NCI-H2029 (cell line): ENCODE measurements around the gene AGAP1.

Experiments used
- DNase-seq: peaks from one replicate; lab custom pipeline; 2025; lab: John Stamatoyannopoulos, UW

AGAP1 gene

DNA sequence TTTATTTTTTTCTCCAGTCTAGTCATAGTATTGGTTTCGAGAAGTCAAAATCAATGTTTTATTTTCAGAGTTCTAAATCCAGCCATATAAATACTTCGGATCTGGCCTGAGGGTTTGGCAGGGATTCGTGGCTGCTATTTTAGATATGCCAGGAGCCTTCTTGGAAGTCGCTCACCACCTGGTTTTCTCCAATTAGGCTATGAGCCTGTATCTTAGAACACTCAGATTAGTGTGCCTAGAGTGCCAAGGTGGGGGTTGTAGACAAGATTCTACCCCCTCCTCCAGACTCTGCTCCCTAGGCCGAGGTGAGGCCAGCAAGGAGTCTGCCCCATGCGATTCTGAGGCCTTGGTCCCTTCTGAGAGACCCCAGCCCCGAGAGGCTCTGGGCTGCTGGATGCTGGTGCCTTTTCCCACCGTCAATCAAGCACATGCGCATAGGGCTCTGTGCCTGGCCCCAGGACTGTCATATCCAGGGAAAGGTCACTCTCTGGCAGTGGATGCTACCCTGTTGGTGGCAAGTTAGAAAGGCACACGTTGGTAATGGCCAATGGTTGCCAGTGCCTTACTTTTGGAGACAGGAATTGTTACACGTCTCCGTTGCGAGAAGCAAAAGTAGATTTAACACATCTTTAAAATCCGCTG is 197.1 kb downstream of the AGAP1 start:
- no peak for DNase-seq

DNA sequence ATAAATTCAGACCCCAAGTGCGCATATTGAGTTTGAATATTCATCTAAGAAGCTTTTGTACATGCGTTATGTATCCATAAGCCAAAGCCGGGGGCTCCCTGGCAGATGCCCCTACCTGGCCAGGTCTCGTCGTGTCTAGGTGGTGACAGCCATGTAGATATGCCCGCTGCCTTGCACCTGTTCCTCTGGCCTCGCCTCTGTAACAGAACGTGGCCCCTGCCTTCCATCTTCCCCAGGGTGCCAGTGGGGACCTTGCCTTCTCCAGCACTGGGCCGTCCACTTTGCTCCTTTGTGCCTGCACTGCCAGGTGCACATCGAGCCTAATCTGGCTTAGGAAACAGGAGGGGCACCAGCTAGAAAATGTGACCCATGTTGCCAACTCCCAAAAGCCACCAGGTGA is 198.2 kb downstream of the AGAP1 start:
- DNase-seq, result no peak

DNA sequence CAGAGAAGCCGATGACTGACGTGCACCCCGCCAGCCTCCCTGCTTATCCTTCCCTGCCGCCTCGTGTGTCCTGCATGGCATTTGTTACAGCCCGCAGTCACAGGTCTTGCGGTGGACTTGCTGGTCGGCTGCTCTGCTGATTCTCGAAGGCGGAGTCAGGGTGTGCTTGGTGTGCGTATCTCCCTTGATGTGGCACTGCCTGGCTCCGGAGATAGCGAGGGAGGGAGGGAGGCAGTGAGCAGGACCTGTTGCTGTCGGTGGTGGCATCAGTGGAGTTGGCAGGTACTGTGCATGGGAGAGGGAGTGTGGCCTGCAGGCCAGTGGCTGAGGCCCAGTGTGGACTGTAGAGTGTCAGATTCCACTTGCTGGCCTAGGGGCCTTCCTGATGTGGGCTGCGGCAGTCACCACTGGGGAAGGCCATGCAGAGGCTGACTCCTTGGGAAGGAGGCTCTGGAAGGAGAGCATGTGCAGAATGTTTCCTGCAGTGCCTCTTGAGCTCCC is 198.9 kb downstream of the AGAP1 start:
- DNase-seq, result no peak

DNA sequence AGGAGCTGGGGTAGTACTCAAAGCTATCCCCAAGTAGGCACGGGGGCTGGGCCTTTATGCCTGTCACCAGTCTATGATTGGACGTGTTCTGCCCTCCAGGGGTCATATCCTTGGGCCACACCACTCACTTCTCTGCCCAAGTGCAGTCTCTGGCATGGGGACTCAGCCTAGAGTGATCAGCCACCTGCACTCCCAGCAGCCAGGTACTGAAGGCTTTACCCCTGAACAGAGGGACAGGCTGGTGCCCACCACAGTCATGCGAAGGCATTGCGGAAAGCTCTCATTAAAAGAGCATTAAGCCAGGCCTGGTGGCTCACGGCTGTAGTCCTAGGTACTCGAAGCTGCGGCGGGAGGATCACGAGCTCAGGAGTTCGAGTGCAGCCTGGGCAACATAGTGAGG is 199.4 kb downstream of the AGAP1 start:
- no peak for DNase-seq

DNA sequence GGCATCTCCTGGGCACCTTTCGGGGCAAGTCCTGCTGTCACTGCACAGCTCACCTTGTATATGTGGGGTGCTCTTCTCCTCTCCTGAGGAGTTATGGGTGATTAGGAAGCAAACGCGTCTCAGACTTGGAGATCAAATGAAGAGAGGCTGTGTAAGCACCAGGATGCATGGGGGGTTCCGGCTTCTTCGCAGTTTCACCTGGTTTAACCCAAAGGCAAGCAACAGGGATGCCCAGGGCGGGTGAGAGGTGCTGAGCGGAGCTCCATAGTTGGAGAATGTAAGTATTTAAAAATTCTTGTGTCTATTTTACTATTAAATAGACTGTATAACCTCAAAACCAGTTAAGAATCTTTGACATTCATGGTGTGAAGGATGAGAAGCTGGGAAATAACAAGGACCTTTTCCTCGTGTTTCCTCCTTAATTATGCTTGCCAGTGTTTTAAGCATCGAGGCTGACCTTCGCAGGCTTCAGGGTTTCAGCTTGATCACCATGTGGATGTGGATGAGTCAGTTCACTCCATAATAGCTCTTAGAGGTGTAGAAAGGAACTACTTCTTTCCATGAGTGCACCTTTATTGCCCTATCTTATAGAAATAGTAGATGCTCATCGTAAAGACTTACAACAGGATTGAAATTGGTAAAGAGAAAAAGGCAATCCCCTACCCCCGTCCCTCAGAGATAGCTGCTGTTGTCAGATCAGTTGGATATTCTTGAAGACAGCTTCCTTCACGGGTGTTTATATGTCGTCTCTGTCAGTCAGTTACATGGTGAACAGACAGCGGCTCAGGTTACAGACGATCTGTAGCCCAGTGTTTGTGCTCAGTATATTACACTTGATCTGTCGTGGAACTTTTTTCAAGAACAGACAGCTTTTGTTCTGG is 201.1 kb downstream of the AGAP1 start:
- no peak for DNase-seq

DNA sequence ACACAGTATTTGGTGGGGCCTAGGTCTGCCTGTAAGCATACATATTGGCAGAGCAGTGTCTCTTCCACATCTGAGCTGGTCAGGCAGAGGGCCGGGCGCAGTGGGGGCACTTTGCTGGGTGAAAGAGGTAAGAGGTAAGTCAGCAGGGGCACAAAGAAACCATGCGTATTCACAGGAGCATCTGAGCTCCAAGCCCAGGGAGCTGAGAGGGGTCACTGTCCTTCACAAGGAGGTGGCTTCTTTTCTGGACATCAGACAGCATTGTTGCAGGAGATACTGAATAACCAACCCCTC is 201.7 kb downstream of the AGAP1 start:
- no peak for DNase-seq

DNA sequence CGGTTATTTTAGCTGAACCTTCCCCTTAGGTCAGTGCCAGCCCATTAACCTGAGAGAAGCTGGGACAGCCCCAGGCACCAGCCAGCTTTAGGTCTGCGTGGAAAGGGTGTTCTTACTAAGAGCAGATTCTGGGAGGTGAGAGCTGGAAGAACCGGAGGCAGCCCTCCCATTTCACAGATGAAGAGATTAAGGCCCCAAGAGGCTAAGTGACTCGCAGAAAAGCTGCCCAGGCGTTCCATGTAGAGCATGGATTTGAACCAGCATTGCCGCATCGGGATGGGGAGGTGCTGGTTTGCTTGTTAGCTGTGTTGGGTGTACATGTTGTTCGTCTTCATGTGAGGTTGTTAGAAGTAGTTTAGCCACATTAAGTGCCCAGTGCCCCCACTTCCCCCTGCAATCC is 203.2 kb downstream of the AGAP1 start:
- no peak for DNase-seq

DNA sequence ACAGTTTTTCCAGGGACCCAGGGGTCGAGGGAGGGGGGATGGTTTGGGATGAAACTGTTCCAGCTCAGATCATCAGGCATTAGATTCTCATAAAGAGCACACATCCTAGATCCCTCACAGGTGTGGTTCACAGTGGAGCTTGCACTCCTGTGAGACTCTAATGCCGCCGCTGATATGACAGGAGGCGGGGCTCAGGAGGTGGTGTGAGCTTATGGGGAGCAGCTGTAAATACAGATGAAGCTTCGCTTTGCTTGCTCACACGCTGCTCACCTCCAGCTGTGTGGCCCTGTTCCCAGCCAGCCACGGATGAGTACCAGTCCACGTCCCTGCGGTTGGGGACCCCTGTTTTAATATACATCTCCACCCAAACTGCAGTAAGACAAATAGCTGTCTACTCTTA is 204.2 kb downstream of the AGAP1 start:
- DNase-seq, result no peak

DNA sequence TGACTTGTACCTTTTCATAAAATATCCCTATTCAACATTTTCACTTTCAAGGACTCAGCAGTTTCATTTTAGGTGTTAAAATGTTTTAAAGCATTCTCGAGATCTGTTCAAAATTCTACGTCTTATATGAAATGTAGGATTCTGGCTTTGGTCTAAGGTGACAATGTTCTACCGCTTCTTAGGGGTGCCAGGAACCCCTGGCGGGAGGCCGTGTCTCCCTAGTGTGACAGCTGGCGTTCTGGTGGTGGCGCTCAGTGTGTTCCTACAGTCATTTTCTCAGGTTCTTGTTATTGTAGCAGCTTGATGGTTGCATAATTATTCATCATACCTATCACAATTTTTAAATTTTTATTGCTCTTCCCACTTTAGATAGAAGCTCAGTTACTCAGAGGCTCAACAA is 204.6 kb downstream of the AGAP1 start:
- DNase-seq, result no peak

DNA sequence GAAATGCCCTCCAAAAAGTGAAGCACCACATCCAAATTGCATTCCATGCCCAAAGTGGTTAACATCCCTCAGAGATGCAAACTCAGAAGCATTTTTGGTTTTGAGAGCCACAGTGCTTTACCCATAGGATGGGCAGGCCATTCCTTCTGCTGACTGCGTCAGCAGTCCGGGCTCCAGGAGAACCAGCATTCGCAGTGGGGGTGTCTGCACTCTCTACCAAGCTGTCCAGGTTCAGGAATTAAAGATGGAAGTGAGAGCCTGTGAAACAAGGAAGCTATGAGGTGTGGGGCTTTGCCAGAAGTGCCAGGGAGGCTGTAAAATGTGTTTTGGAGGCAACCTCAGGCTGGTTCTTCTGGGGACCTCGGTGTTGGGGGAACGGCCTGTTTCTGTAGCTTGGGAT is 205.7 kb downstream of the AGAP1 start:
- DNase-seq, result no peak

DNA sequence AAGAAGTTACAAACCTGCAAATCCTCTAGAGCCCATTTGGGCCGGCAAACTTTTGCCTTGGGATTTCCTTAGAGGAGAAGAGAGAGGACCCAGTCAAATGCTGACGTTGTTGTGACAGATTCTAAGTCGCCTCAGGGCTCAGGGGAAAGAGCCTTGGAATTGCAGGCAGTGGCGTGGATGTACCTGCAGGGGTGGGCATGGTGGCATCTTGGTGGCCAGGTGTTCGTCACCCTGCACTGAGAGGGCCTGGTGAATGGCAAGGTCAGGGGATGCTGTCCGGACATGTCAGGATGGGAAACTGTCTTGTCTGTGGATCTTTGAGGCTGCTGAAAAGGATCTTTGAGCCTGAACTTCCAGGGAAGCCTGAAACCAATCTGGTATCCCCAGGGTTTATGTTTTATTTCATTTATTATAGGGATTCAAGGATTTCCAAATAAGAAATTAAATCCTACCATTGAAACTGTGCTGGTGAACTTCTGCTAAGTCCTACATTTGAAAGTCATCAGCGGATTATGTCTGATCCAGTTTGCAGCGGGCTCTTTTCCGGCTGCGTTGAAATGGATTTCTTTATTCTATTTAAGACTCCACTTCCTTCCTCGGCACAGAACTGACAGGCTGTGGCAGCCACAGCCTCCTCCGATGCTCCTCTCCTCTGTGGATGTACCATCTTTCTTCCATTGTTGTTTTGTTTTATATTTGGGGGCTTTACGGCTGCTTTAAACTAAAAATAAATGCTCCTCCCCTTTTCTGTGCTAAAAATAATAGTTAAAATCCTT is 207.6 kb downstream of the AGAP1 start:
- DNase-seq, result no peak

DNA sequence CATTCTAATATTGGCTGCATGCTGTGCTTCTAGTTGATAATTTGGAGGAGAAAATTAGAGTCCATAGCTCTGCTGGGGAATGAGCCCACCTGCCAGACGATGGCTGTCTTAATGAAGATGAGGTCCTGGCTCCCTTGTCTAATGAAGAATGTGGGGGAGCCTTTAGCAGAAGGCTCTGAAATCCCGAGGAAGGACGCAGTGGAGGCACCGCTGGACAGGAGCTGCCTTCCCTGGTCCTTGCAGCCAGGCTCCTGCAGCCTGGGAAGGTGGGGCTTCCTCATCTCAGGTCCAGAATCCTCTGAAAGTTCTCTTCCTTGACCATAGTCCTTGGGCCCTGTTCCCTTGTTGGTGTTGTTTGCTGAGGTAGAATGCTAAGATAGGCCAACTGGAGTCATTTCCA is 208.3 kb downstream of the AGAP1 start:
- DNase-seq, result no peak

DNA sequence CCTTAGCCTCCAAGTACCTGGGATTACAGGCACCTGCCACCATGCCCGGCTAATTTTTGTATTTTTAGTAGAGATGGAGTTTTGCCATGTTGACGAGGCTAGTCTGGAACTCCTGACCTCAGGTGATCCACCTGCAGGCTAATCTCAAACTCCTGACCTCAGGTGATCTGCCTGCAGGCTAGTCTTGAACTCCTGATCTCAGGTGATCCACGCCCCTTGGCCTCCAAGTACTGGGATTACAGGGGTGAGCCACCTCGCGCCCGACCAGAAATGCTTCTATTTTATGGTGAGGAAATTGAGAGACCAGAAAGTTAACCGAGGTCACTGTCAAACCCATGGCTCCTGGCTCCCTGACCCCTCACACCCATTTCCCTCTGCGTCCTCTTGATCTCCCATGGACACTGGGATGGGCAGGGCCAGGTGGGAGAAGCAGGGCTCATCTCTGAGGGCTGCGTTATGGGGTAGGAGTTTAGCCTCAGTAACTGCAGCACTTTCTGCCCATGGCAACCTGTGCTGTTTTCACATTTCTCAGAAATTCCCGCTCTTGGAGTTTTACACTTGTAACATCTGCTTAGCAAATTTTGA is 210.0 kb downstream of the AGAP1 start:
- no peak for DNase-seq

DNA sequence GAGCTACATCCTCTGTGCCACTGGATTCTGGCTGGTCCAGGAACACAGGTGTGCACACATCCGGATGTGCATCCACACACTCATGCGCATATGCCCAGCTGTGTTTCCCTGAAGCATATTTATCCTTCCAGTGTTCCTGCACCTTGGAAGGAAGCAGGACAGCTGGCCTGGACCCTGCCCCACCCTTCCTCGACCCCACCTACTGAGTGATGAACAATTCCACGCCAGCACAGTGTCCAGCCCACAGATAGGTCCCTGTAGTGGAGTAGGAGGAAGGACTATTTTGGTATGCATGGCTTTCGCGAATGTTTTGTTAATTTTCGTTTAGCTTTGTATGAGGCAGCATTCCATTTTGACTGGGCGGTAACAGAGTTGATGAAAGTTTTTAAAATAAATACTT is 211.5 kb downstream of the AGAP1 start:
- no peak for DNase-seq

DNA sequence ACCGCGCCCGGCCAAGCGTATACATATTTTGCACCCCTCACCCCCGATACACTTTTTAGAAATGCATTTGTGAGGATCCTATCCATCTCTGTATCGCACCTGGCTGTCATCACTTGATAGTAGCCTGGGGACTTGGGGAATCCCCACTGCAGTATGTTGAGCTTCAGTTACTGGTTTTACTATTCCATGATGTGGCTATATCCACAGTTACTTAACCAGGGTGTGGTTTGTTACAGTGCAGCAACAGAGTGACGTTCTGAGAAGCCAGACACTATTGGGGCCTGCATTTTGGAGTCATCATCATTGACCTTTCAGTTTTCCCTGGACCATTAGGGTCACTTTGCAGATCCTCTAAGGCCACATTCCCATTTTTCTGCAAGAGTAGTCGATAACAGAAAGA is 212.7 kb downstream of the AGAP1 start:
- no peak for DNase-seq

DNA sequence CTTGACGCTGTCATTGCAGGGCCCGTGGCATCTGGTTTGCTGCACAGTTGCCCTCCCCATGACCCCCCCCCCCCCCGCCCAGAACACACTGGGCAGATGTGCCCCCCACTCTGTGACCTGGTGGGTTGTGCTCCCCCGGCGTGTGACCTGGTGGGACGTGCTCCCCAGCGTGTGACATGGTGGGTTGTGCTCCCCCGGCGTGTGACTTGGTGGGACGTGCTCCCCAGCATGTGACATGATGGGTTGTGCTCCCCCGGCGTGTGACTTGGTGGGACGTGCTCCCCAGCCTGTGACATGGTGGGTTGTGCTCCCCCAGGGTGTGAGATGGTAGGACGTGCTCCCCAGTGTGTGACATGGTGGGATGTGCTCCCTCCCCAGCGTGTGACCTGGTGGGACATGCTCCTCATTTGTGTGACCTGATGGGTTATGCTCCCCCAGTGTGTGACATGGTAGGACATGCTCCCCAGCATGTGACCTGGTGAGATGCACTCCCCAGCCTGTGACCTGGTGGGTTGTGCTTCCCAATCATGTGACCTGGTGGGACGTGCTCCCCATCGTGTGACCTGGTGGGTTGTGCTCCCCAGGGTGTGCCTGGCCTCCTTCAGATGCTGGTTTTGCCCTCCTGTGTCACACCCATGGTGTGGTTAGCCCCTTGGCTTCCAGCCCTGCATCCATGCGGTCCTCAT is 213.7 kb downstream of the AGAP1 start:
- no peak for DNase-seq

DNA sequence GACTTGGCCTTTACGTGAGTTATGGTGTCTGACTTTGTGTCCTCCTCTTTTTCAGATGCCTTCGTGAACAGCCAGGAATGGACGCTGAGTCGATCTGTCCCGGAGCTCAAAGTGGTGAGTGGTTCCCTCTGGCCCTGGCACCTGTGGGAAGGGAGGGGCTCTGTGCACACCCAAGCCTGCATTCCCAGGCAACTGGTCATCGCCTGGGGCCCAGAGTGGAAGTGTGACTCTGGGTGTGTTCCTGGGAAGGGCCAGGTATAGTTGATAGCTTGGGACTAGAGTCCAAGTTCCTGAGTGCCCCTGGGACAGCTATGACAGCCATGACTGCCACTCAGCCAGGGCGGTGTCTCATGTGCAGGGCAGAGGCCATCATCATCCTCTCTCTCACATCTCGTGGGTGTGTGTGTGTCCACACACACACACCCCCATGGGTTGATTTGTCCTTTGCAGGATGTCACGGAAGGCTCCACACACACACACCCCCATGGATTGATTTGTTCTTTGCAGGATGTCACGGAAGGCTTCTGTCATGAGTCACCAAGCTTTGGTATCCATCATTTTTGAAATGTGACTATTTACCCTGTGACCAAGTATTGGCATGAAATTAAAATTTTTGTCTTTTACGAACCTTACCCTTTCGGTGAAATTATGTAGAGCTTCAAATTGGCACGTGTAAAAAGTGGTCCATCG is 215.4 kb downstream of the AGAP1 start:
- DNase-seq, result no peak

DNA sequence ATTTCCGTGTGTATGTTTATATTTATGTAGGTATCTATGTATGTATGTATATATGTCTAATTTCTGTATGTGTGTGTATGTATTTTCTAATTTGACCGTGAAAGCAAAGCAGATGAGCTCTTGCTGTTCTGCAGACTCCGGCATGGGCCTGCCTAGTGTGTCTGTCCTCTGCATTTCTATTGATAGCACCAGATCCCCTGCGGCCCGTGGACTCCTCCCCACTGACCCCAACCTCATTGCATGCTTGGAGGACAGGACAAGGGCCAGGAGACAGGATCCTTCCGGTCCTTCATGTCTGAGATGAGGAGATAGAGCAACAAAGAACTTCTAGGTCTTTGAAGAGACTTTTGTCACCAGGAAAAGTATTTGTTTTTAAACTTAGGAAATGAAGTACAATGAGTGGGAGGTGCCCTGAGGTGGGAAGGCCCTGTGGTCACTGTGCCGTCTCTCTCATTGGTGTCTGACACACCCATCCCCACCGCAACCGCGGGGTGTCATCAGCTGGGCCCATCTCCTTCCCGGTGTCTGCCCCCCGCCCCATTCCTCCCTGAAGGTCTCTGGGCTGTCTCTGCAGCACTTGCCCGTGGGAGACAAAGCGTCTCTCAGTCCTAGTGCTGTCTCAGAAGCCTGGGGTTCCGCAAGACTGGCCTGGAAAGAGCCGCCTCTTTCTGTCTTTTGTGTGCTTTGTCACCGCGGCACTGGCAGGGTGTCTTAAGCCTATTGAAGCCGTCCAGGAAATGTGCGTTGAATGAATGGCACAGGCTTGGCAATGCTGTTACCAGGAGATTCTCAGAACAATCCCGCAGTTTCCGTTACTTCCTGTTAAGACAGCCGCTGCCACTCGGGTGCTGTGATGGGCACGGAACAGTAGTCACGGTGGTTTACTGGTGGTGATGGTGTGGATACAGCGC is 216.4 kb downstream of the AGAP1 start:
- DNase-seq, result peak; percentile 64

DNA sequence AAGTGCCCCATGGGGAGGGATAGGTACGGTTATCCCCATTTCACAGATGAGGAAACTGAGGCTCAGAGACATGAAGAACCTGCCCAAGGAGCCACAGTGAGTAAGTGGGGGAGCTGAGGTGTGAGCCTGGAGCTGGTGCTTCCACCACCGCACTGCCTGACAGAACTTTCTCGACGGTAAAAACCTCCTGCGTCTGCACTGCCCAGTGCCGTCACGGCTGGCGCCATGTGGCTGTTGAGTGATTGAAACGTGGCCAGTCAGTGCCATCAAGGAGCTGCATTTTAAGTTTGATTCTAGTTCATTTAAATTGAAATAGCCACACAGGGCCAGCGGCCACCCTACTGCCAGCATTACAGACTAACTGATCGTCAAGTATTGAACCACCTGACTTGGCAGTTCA is 217.1 kb downstream of the AGAP1 start:
- no peak for DNase-seq

DNA sequence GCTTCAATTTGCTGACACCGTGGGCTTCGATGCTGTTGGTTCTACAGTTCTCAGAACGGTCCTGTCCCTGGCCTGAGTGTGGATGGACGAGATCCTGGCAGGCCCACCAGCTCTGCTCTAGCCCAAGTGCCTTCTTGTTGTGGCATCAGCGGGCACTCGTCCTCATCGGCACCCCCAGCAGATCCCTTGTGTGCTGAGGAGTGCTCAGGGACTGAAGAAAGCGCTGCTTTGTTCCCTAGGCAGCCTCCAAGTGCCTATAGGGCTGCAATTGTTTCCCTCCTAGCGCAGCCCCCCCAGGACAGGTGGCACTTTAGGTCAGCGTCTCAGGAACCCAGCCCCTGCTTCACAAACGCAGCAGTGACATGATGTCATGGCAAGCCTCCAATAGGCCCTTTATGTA is 217.7 kb downstream of the AGAP1 start:
- no peak for DNase-seq
